AG04449 (cell line): ENCODE measurements around the gene ASXL1.
A peak's percentile ranks its signal among the peaks of the same experiment; 100 is the strongest.

Experiments used
- CTCF ChIA-PET: fragments of 350-600 bp; formaldehyde crosslinking; extraction: SDS; loops from one replicate; lab custom pipeline; 2021; ENCODE audit warnings: antibody characterized with exemption; lab: Yijun Ruan, JAX
- POLR2A ChIA-PET: fragments of 400-600, 350-600 bp; formaldehyde crosslinking; extraction: SDS; loops from one replicate; lab custom pipeline; 2020; ENCODE audit warnings: antibody characterized with exemption, inconsistent platforms; lab: Yijun Ruan, JAX
- DNase-seq: peaks from one replicate; pipeline ENCODE4 v3.0.0-alpha.2; 2010; ENCODE audit warnings: low read depth, low spot score
- H3K4me3 ChIP-seq: 2 replicates; pipeline ENCODE4 v1.5.1; 2011; ENCODE audit warnings: low read depth, mild to moderate bottlenecking, control low read depth, low read length
- TF ChIP-seq, protein P1 (sequence below): IDR thresholded peaks from one replicate; pipeline ENCODE4 v1.5.1; 2011; ENCODE audit warnings: mild to moderate bottlenecking, moderate library complexity, low read length, control low read depth, inconsistent platforms; ENCODE audit not compliant: insufficient read depth; ENCODE audit errors: missing control alignments

The ASXL1 gene

GRCh38 chr20:32358632-32358882 lies 426 bp downstream of the ASXL1 start:
- DNase-seq: no peak
- ChIA-PET CTCF (interaction anchor here (1.8 kb wide), 1 partner anchor 22 kb away, joined by 8 read pairs; no protein-coding TSS in a partner anchor), POLR2A (interaction anchor here (1.8 kb wide), 1 partner anchor 16 kb away, joined by 8 read pairs; no protein-coding TSS in a partner anchor)
- peak overlapping the region; percentile 91 for H3K4me3 ChIP-seq
- TF ChIP-seq, protein P1, sequence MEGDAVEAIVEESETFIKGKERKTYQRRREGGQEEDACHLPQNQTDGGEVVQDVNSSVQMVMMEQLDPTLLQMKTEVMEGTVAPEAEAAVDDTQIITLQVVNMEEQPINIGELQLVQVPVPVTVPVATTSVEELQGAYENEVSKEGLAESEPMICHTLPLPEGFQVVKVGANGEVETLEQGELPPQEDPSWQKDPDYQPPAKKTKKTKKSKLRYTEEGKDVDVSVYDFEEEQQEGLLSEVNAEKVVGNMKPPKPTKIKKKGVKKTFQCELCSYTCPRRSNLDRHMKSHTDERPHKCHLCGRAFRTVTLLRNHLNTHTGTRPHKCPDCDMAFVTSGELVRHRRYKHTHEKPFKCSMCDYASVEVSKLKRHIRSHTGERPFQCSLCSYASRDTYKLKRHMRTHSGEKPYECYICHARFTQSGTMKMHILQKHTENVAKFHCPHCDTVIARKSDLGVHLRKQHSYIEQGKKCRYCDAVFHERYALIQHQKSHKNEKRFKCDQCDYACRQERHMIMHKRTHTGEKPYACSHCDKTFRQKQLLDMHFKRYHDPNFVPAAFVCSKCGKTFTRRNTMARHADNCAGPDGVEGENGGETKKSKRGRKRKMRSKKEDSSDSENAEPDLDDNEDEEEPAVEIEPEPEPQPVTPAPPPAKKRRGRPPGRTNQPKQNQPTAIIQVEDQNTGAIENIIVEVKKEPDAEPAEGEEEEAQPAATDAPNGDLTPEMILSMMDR: no peak

GRCh38 chr20:32358883-32359632 lies 927 bp downstream of the ASXL1 start:
- DNase-seq: no peak
- TF ChIP-seq, protein P1: no peak
- H3K4me3 ChIP-seq: peak overlapping the region; percentile 91
- CTCF ChIA-PET: interaction anchor here (0.9 to 1.8 kb wide), 2 partner anchors 22 to 126 kb away, joined by 4 to 8 read pairs; no protein-coding TSS in a partner anchor
- POLR2A ChIA-PET: interaction anchor here (0.7 to 1.8 kb wide), 2 partner anchors 12 to 16 kb away, joined by 3 to 8 read pairs; no protein-coding TSS in a partner anchor

DNA sequence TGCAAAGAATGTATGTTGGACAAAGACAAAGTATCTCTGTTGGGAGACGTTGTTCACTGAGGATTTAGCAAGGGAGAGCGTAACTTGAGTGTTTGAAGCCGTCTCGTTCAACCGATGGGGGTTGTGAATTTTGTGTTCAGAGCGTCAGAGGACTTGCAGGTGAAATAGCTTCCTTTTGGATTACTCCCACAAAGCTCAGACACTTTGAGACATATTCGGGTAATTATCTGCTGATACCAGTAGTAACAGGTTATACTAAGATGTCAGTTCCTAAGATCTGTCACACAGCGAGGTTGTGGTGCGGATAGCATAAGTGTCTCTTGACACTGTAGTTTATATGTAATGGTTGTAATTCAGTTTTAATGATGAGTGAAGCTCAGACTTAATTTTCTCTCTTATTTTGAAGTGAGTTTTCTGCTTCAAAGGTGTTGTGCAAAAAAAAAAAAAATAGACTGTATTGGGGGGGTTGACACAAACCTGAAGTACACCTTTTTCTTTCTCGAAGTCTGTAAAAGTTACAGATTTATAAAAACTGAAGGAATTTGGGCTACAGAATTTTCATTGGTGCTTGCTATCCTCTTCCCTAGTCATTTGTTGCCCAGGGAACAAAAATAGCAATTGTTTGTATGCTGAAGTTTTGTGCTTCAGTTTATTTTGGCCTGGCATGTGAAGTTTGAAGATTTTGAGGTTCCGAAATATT lies 1.7 kb downstream of the ASXL1 start:
- ChIA-PET CTCF (interaction anchor here (0.9 to 1.8 kb wide), 2 partner anchors 23 to 126 kb away, joined by 4 to 8 read pairs; no protein-coding TSS in a partner anchor), POLR2A (interaction anchor here (0.7 kb wide), 1 partner anchor 11 kb away, joined by 3 read pairs; no protein-coding TSS in a partner anchor)
- TF ChIP-seq, protein P1: no peak
- no peak for DNase-seq
- H3K4me3 ChIP-seq: peak overlapping the region; percentile 91

GRCh38 chr20:32360333-32360634 lies 2.2 kb downstream of the ASXL1 start:
- ChIA-PET CTCF (interaction anchor here (1.8 kb wide), 1 partner anchor 24 kb away, joined by 8 read pairs; no protein-coding TSS in a partner anchor), POLR2A (no interaction called here)
- no peak for DNase-seq
- TF ChIP-seq, protein P1: no peak
- peak overlapping the region; percentile 91 for H3K4me3 ChIP-seq

- ChIA-PET CTCF (no interaction called here), POLR2A (no interaction called here)
- DNase-seq: no peak
- TF ChIP-seq, protein P1: no peak
- no peak overlapping the region for H3K4me3 ChIP-seq
These were observed 4.8 kb downstream of the ASXL1 start for GRCh38 chr20:32362901-32363364.

DNA sequence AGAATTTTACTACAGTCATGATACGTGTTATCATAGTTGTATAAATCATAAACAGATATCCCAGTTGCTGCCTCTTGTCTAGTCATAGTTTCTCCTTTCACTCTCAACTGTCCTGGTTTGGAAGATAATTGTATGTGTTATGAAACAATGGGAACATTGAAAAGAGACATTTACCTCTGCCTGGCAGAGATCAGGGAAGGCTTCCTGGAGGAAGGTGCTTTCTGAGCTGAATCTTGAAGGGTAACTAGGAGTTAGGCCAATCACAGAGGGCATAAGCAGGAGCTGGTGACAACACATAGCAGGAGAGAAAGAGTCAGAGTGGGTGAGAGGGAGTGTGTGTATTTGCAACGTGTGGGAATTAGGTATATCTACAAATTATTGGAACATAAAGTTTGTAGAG lies 5.4 kb downstream of the ASXL1 start:
- ChIA-PET POLR2A (no interaction called here), CTCF (interaction anchor here (1.2 kb wide), 1 partner anchor 27 kb away, joined by 3 read pairs; no protein-coding TSS in a partner anchor)
- H3K4me3 ChIP-seq: no peak overlapping the region
- no peak for DNase-seq
- TF ChIP-seq, protein P1: no peak
